ENCODE results near the gene MED13L.

The MED13L gene

GRCh38 chr12:116113398-116114130 lies 163.9 kb downstream of the MED13L start:
- TF ChIP-seq CTCF (IDR thresholded peaks at IDR 0.05; ENCODE audit: insufficient read depth, low read length, poor library complexity, severe bottlenecking) (no peak), EZH2phosphoT487 (conservative IDR thresholded peaks at IDR 0.05; ENCODE audit: low read length) (no peak)
- Histone ChIP-seq H3K4me3 (ENCODE audit: insufficient read depth, low read length, poor library complexity, severe bottlenecking) (no peak overlapping the region), H3K9me3 (ENCODE audit: insufficient read depth, low read length) (no peaks in the 10 kb centered on the region), H3K27ac (ENCODE audit: low read depth, low read length) (no peak overlapping the region), H3K36me3 (ENCODE audit: low read length) (no peaks in the 10 kb centered on the region), H3K9ac (ENCODE audit: low read length) (no peak overlapping the region), H2AFZ (ENCODE audit: low read depth, low read length, severe bottlenecking) (no peak overlapping the region), H3K9me2 (replicated peaks; ENCODE audit: insufficient read depth, low read length) (no peaks in the 10 kb centered on the region), H3K4me2 (ENCODE audit: low read depth, low read length, poor library complexity, severe bottlenecking) (no peak overlapping the region), H3K27me3 (ENCODE audit: low read length) (no peaks in the 10 kb centered on the region), H3F3A (ENCODE audit: insufficient read depth) (no peaks in the 10 kb centered on the region), H4K20me1 (ENCODE audit: low read depth, low read length) (peaks cover 21% of the 10 kb centered on the region), H3K79me2 (ENCODE audit: insufficient read depth, low read length) (no peaks in the 10 kb centered on the region)

GRCh38 chr12:116106870-116107269 lies 170.6 kb downstream of the MED13L start:
- Histone ChIP-seq H3K9me2 (replicated peaks; ENCODE audit: insufficient read depth, low read length) (no peaks in the 10 kb centered on the region), H3F3A (ENCODE audit: insufficient read depth) (no peaks in the 10 kb centered on the region), H3K4me2 (ENCODE audit: low read depth, low read length, poor library complexity, severe bottlenecking) (no peak overlapping the region), H3K4me3 (ENCODE audit: insufficient read depth, low read length, poor library complexity, severe bottlenecking) (no peak overlapping the region), H3K27me3 (ENCODE audit: low read length) (no peaks in the 10 kb centered on the region), H2AFZ (ENCODE audit: low read depth, low read length, severe bottlenecking) (no peak overlapping the region), H3K36me3 (ENCODE audit: low read length) (no peaks in the 10 kb centered on the region), H3K9me3 (ENCODE audit: insufficient read depth, low read length) (no peaks in the 10 kb centered on the region), H4K20me1 (ENCODE audit: low read depth, low read length) (0 out of 2 replicates have a peak, but pooled peaks cover 5% of the 10 kb centered on the region), H3K79me2 (ENCODE audit: insufficient read depth, low read length) (no peaks in the 10 kb centered on the region), H3K27ac (ENCODE audit: low read depth, low read length) (no peak overlapping the region), H3K9ac (ENCODE audit: low read length) (no peak overlapping the region)
- TF ChIP-seq EZH2phosphoT487 (conservative IDR thresholded peaks at IDR 0.05; ENCODE audit: low read length) (no peak), CTCF (IDR thresholded peaks at IDR 0.05; ENCODE audit: insufficient read depth, low read length, poor library complexity, severe bottlenecking) (no peak)

- Histone ChIP-seq H3K4me2 (ENCODE audit: low read depth, low read length, poor library complexity, severe bottlenecking) (no peak overlapping the region), H3K27ac (ENCODE audit: low read depth, low read length) (no peak overlapping the region), H3K9me3 (ENCODE audit: insufficient read depth, low read length) (no peaks in the 10 kb centered on the region), H3K4me3 (ENCODE audit: insufficient read depth, low read length, poor library complexity, severe bottlenecking) (no peak overlapping the region), H3K27me3 (ENCODE audit: low read length) (no peaks in the 10 kb centered on the region), H3K79me2 (ENCODE audit: insufficient read depth, low read length) (no peaks in the 10 kb centered on the region), H3F3A (ENCODE audit: insufficient read depth) (no peaks in the 10 kb centered on the region), H3K9ac (ENCODE audit: low read length) (no peak overlapping the region), H4K20me1 (ENCODE audit: low read depth, low read length) (no peaks in the 10 kb centered on the region), H2AFZ (ENCODE audit: low read depth, low read length, severe bottlenecking) (no peak overlapping the region), H3K9me2 (replicated peaks; ENCODE audit: insufficient read depth, low read length) (no peaks in the 10 kb centered on the region), H3K36me3 (ENCODE audit: low read length) (no peaks in the 10 kb centered on the region)
- TF ChIP-seq EZH2phosphoT487 (conservative IDR thresholded peaks at IDR 0.05; ENCODE audit: low read length) (no peak), CTCF (IDR thresholded peaks at IDR 0.05; ENCODE audit: insufficient read depth, low read length, poor library complexity, severe bottlenecking) (no peak)
These were observed 173.2 kb downstream of the MED13L start for GRCh38 chr12:116104167-116104767.

Measured in SU-DHL-6 (cell line).